CD8-positive, alpha-beta memory T cell (primary cell): ENCODE measurements around the gene SZRD1. TPM values are rescaled to one million over a fixed set of nuclear protein-coding genes. Genes with fewer than 3 reads are reported as not detected.
A peak's percentile ranks its signal among the peaks of the same experiment; 100 is the strongest.

Experiments
- CTCF ChIA-PET: fragments of 350-600 bp; sonication (Branson Sonifier 250); formaldehyde crosslinking; loops from one replicate; lab custom pipeline; 2021; ENCODE audit warnings: antibody characterized with exemption; lab: Charles Lee
- POLR2A ChIA-PET: fragments of 350-600 bp; sonication (Branson Sonifier 250); formaldehyde crosslinking; loops from one replicate; lab custom pipeline; 2021; ENCODE audit warnings: antibody characterized with exemption; lab: Charles Lee
- DNase-seq, 5 donors: peaks; one replicate each; pipeline versions ENCODE4 v3.0.0 to v3.0.0-alpha.2; 2020 to 2022; ENCODE audit warnings: mixed read lengths in 1 of 5
- H3K27ac ChIP-seq: one replicate; pipeline ENCODE4 v1.7.0; 2013; ENCODE audit warnings: low read depth, mild to moderate bottlenecking, low read length, moderate library complexity
- H3K27me3 ChIP-seq: 2 replicates; pipeline ENCODE4 v1.7.0; 2013; ENCODE audit warnings: low read length, mild to moderate bottlenecking; ENCODE audit not compliant: insufficient read depth, poor library complexity, severe bottlenecking
- H3K36me3 ChIP-seq: 2 replicates; pipeline ENCODE4 v1.7.0; 2013; ENCODE audit warnings: mild to moderate bottlenecking, low read length, moderate library complexity; ENCODE audit not compliant: insufficient read depth
- H3K4me1 ChIP-seq: 2 replicates; pipeline ENCODE4 v1.7.0; 2013; ENCODE audit warnings: mild to moderate bottlenecking, low read length, moderate library complexity; ENCODE audit not compliant: insufficient read depth
- H3K4me3 ChIP-seq: 2 replicates; pipeline ENCODE4 v1.7.0; 2013; ENCODE audit warnings: mild to moderate bottlenecking, low read length
- H3K9me3 ChIP-seq: 2 replicates; pipeline ENCODE4 v1.7.0; 2013; ENCODE audit warnings: mild to moderate bottlenecking, low read length
- H3K27ac Mint-ChIP-seq, 8 donors: one replicate each; pipeline ENCODE4 v1.8.0; 2020 to 2021; ENCODE audit warnings: mixed read lengths in 8 of 8, mild to moderate bottlenecking in 6 of 8, inconsistent platforms in 3 of 8, moderate library complexity in 3 of 8
- H3K27me3 Mint-ChIP-seq, 2 donors: one replicate each; pipeline ENCODE4 v1.8.0; 2020 to 2021; ENCODE audit warnings: mixed read lengths in 2 of 2, mild to moderate bottlenecking in 1 of 2, moderate library complexity in 1 of 2
- H3K36me3 Mint-ChIP-seq, 3 donors: one replicate each; pipeline ENCODE4 v1.8.0; 2020 to 2021; ENCODE audit warnings: mixed read lengths in 3 of 3, inconsistent platforms in 1 of 3, mild to moderate bottlenecking in 1 of 3
- H3K4me1 Mint-ChIP-seq, 3 donors: one replicate each; pipeline ENCODE4 v1.8.0; 2020 to 2021; ENCODE audit warnings: mixed read lengths in 3 of 3, inconsistent platforms in 1 of 3, mild to moderate bottlenecking in 1 of 3
- H3K4me3 Mint-ChIP-seq, 7 donors: one replicate each; pipeline ENCODE4 v1.8.0; 2020 to 2021; ENCODE audit warnings: mixed read lengths in 7 of 7, mild to moderate bottlenecking in 6 of 7, moderate library complexity in 4 of 7, inconsistent platforms in 2 of 7
- H3K9me3 Mint-ChIP-seq, 5 donors: one replicate each; pipeline ENCODE4 v1.8.0; 2020 to 2022; ENCODE audit warnings: mixed read lengths in 5 of 5, mild to moderate bottlenecking in 3 of 5, moderate library complexity in 2 of 5, inconsistent platforms in 1 of 5
- polyA plus RNA-seq: library from polyadenylated mRNA; unstranded; fragments of 300-500 nt; fragmentation: Illumina TruSeq; gene quantifications from one replicate; pipeline ENCODE4 v1.2.3, GENCODE V29; 2021
- total RNA-seq, 2 experiments: library from RNA; stranded (reverse); gene quantifications; one replicate each; pipeline ENCODE4 v1.2.3, GENCODE V29; 2021

SZRD1 gene
- total and polyA plus RNA-seq, 3 experiments from 2014 or later, result 49.2 to 216 (median 208) TPM

GRCh38 chr1:16371725-16372124 is 4.7 kb downstream of the SZRD1 start:
- Histone ChIP-seq H3K4me1 (peaks cover 75% of the 10 kb centered on the region), H3K27ac (no peak overlapping the region), H3K9me3 (no peaks in the 10 kb centered on the region), H3K4me3 (no peak overlapping the region), H3K36me3 (peaks cover 3% of the 10 kb centered on the region), H3K27me3 (no peaks in the 10 kb centered on the region)
- ChIA-PET POLR2A (interaction anchor here (0.6 to 1.1 kb wide), 3 partner anchors 19 to 70 kb away, joined by 3 read pairs; partner anchors contain the start of gene FBXO42), CTCF (interaction anchor here (1.1 to 1.4 kb wide), 2 partner anchors 9 to 16 kb away, joined by 3 to 4 read pairs; no protein-coding TSS in a partner anchor)
- Mint-ChIP-seq H3K36me3 (peaks cover 0 to 45% (median 9%) of the 10 kb centered on the region in 3 donors), H3K4me3 (peak overlapping the region; percentile 48 to 75 (median 57)), H3K27ac (peak overlapping the region in 6 of 8 donors; percentile 40 to 88 (median 68)), H3K9me3 (no peaks in the 10 kb centered on the region), H3K27me3 (no peaks in the 10 kb centered on the region), H3K4me1 (peaks cover 68 to 81% (median 80%) of the 10 kb centered on the region in 3 donors)
- DNase-seq, result no peak

DNA sequence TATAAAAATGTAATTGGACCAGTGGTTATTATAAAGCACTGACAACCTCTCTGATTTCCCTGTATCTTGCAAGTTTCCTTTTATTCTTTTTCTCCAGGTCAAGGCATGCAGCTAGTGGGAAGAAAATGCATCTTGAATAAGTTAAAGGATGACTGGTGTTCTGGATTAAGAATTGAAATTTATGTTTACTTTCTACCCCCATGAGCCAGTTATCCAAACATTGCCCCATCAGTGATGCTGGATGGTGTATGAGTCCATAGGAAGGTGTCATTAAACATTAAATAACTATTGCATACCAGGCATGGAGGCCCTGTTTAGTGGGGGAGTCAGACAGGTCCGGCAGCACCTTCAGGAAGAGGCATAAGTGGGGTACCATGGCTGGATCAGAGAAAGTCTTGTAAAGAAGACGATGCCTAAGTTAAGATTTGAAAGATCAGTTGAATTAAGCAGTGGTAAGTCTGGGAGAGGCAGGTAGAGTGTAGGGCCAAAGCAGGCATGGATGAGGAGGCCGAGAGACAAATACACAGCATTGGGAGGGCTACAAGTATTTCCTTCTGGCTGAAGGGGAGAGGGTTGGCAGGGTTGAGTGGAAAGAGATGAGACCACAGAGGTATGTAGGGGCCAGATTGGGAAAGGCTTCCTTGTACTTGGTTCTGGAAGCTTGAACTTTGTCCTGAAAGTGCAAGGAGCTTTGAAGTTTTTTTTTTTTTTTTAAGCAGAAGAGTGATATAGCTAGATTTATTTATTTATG is 5.7 kb downstream of the SZRD1 start:
- Histone ChIP-seq H3K9me3 (no peaks in the 10 kb centered on the region), H3K4me3 (no peak overlapping the region), H3K4me1 (peaks cover 85% of the 10 kb centered on the region), H3K36me3 (peaks cover 3% of the 10 kb centered on the region), H3K27ac (no peak overlapping the region), H3K27me3 (no peaks in the 10 kb centered on the region)
- no peaks in the 10 kb centered on the region for H3K9me3 Mint-ChIP-seq
- H3K4me3 Mint-ChIP-seq, result peak overlapping the region in 5 of 7 donors; percentile 7 to 48 (median 14)
- peak overlapping the region in 7 of 8 donors; percentile 2 to 90 (median 40) for H3K27ac Mint-ChIP-seq
- no peak for DNase-seq
- H3K36me3 Mint-ChIP-seq, result peaks cover 0 to 40% (median 9%) of the 10 kb centered on the region in 3 donors
- POLR2A ChIA-PET, result interaction anchor here (0.6 kb wide), 2 partner anchors 396 to 505 kb away, joined by 3 to 4 read pairs; no protein-coding TSS in a partner anchor
- CTCF ChIA-PET, result interaction anchor here (1.4 kb wide), 2 partner anchors 15 to 20 kb away, joined by 3 to 4 read pairs; partner anchors contain the start of gene FBXO42
- no peaks in the 10 kb centered on the region for H3K27me3 Mint-ChIP-seq
- H3K4me1 Mint-ChIP-seq, result peaks cover 74 to 87% (median 86%) of the 10 kb centered on the region in 3 donors

- Mint-ChIP-seq H3K4me3 (peak overlapping the region in 5 of 7 donors; percentile 5 to 59 (median 15)), H3K9me3 (no peaks in the 10 kb centered on the region), H3K4me1 (peaks cover 70 to 86% (median 79%) of the 10 kb centered on the region in 3 donors), H3K27me3 (no peaks in the 10 kb centered on the region), H3K27ac (peak overlapping the region in 4 of 8 donors; percentile 47 to 63 (median 60)), H3K36me3 (peaks cover 0 to 41% (median 9%) of the 10 kb centered on the region in 3 donors)
- CTCF ChIA-PET, result interaction anchor here (0.9 to 1.0 kb wide), 2 partner anchors 11 to 70 kb away, joined by 3 read pairs; no protein-coding TSS in a partner anchor
- Histone ChIP-seq H3K4me3 (no peak overlapping the region), H3K9me3 (no peaks in the 10 kb centered on the region), H3K27me3 (no peaks in the 10 kb centered on the region), H3K36me3 (peaks cover 3% of the 10 kb centered on the region), H3K4me1 (peaks cover 82% of the 10 kb centered on the region), H3K27ac (no peak overlapping the region)
- no peak for DNase-seq
- POLR2A ChIA-PET, result interaction anchor here (1.0 kb wide), 1 partner anchor 11 kb away, joined by 5 read pairs; no protein-coding TSS in a partner anchor
These were observed 7.2 kb downstream of the SZRD1 start for GRCh38 chr1:16374266-16374665.

- Mint-ChIP-seq H3K27ac (peak overlapping the region in 2 of 8 donors; percentile 17 to 26), H3K4me1 (peaks cover 69 to 84% (median 77%) of the 10 kb centered on the region in 3 donors), H3K9me3 (no peaks in the 10 kb centered on the region), H3K36me3 (peaks cover 0 to 43% (median 9%) of the 10 kb centered on the region in 3 donors), H3K27me3 (no peaks in the 10 kb centered on the region), H3K4me3 (peak overlapping the region in 3 of 7 donors; percentile 8 to 69 (median 22))
- Histone ChIP-seq H3K27ac (no peak overlapping the region), H3K36me3 (peaks cover 3% of the 10 kb centered on the region), H3K27me3 (no peaks in the 10 kb centered on the region), H3K9me3 (no peaks in the 10 kb centered on the region), H3K4me1 (peaks cover 73% of the 10 kb centered on the region), H3K4me3 (no peak overlapping the region)
- DNase-seq, result no peak
- POLR2A ChIA-PET, result interaction anchor here (0.6 kb wide), 1 partner anchor 40 kb away, joined by 4 read pairs; no protein-coding TSS in a partner anchor
- CTCF ChIA-PET, result interaction anchor here (0.6 to 0.7 kb wide), 2 partner anchors 14 to 247 kb away, joined by 3 to 4 read pairs; no protein-coding TSS in a partner anchor
These were observed 8.7 kb downstream of the SZRD1 start for GRCh38 chr1:16375521-16376340.

DNA sequence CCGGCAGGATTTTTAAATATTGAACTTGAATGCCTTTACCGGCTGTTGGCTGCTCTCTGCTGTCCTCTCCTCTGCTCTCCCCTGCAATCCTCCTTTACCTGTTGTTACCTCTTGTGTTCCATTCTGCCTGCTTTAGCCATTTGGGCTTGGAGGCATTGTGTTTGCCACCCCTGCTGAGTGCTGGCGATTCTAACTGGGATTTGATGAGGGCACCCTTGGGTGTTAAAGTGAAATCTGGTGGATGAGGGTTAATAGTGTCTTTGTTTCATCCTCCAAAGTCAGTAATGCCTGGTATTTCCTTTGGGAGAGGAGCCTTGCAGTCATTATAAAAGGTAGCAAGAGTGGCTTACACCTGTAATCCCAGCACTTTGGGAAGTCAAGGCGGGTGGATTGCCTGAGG is 9.9 kb downstream of the SZRD1 start:
- ChIA-PET CTCF (no interaction called here), POLR2A (no interaction called here)
- Histone ChIP-seq H3K9me3 (no peaks in the 10 kb centered on the region), H3K4me3 (no peak overlapping the region), H3K36me3 (peaks cover 3% of the 10 kb centered on the region), H3K4me1 (peaks cover 61% of the 10 kb centered on the region), H3K27me3 (no peaks in the 10 kb centered on the region), H3K27ac (no peak overlapping the region)
- Mint-ChIP-seq H3K9me3 (no peaks in the 10 kb centered on the region), H3K27me3 (no peaks in the 10 kb centered on the region), H3K36me3 (peaks cover 0 to 40% (median 9%) of the 10 kb centered on the region in 3 donors), H3K27ac (peak overlapping the region in 7 of 8 donors; percentile 21 to 82 (median 37)), H3K4me1 (peaks cover 65 to 77% (median 73%) of the 10 kb centered on the region in 3 donors), H3K4me3 (peak overlapping the region in 3 of 7 donors; percentile 21 to 44 (median 37))
- DNase-seq, result no peak

- H3K9me3 Mint-ChIP-seq, result no peaks in the 10 kb centered on the region
- POLR2A ChIA-PET, result no interaction called here
- CTCF ChIA-PET, result interaction anchor here (2.2 kb wide), 1 partner anchor 11 kb away, joined by 4 read pairs; no protein-coding TSS in a partner anchor
These were observed 11.4 kb downstream of the SZRD1 start for GRCh38 chr1:16378443-16378842.

GRCh38 chr1:16380868-16381267 is 13.8 kb downstream of the SZRD1 start:
- Histone ChIP-seq H3K27ac (no peak overlapping the region), H3K36me3 (peaks cover 8% of the 10 kb centered on the region), H3K4me1 (peaks cover 51% of the 10 kb centered on the region), H3K9me3 (no peaks in the 10 kb centered on the region), H3K4me3 (no peak overlapping the region), H3K27me3 (no peaks in the 10 kb centered on the region)
- Mint-ChIP-seq H3K36me3 (peaks cover 0 to 29% (median 5%) of the 10 kb centered on the region in 3 donors), H3K4me3 (no peak overlapping the region), H3K9me3 (no peaks in the 10 kb centered on the region), H3K27ac (peak overlapping the region in 1 of 8 donors; percentile 24), H3K27me3 (no peaks in the 10 kb centered on the region), H3K4me1 (peaks cover 59 to 74% (median 65%) of the 10 kb centered on the region in 3 donors)
- DNase-seq, result no peak
- POLR2A ChIA-PET, result interaction anchor here (0.6 to 1.3 kb wide), 3 partner anchors 14 to 28 kb away, joined by 5 to 6 read pairs (median 6); partner anchors contain the start of genes FBXO42 and SZRD1
- CTCF ChIA-PET, result no interaction called here

More at GRCh38 chr1:16378443-16378842, 11.4 kb downstream of the SZRD1 start:
- no peaks in the 10 kb centered on the region for H3K9me3 ChIP-seq
- H3K27me3 ChIP-seq, result no peaks in the 10 kb centered on the region
- no peaks in the 10 kb centered on the region for H3K27me3 Mint-ChIP-seq
- H3K4me1 ChIP-seq, result peaks cover 53% of the 10 kb centered on the region
- no peaks in the 10 kb centered on the region for H3K36me3 ChIP-seq
- peak overlapping the region in 1 of 7 donors; percentile 9 for H3K4me3 Mint-ChIP-seq
- H3K36me3 Mint-ChIP-seq, result peaks cover 0 to 35% (median 4%) of the 10 kb centered on the region in 3 donors
- H3K4me1 Mint-ChIP-seq, result peaks cover 57 to 75% (median 67%) of the 10 kb centered on the region in 3 donors
- peak overlapping the region in 1 of 8 donors; percentile 3 for H3K27ac Mint-ChIP-seq
- DNase-seq, result no peak
- H3K4me3 ChIP-seq, result no peak overlapping the region
- H3K27ac ChIP-seq, result no peak overlapping the region
